ENCODE data around the gene TRIM63. TPM values are rescaled to one million over a fixed set of nuclear protein-coding genes. Genes with fewer than 3 reads are reported as not detected.

TRIM63 gene
- total and polyA plus RNA-seq, 2 of the 13 experiments (the other 11 are each of a cell fraction or from before 2014, with no cell fraction given), result not detected

DNA sequence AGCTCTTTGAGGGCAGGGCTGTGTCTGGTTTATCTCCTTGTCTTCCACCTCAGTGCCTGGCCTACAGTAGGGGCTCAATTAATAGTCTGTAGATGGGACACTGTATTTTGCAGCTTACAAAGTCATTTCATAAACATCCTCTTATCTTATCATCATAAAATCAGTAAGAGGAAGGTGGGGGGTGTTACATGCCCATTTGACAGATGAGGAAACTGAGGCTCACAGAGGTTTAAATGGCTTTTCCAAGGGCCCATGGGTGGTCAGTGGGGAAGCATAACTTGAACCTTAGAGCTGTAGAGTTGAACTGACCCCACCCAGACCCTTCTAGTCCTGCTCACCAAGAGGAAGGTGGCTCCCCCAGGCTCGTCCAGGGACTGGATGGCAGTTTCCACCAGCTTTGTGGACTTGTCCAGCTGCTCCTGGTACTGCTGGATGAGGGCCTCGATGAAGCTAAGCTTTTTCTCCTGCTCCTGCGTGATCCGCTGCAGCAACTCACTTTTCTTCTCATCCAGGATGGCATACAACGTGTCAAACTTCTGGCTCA, 9.3 kb downstream of the TRIM63 start:
- DNase-seq (ENCODE audit: low spot score) (no peak), FAIRE-seq (no peak), ATAC-seq (no peak)
- H3K79me2 ChIP-seq (ENCODE audit: insufficient read depth, low read length), result no peaks in the 10 kb centered on the region
- H3K4me2 ChIP-seq (ENCODE audit: low read depth, low read length), result no peak overlapping the region
- no peaks in the 10 kb centered on the region for H3K36me3 ChIP-seq (replicated peaks in 1 of 2; ENCODE audit: control insufficient read depth in 1 of 2, insufficient read depth in 2 of 2, low read length in 2 of 2)
- CTCF ChIA-PET (ENCODE audit: low intra/inter-chr PET ratio, low total read pairs), result no interaction called here
- no peaks in the 10 kb centered on the region for H4K20me1 ChIP-seq (ENCODE audit: insufficient read depth, low read length)
- TF ChIP-seq ZNF629 (CRISPR knock-in tag; conservative IDR thresholded peaks at IDR 0.05) (peak; percentile 24; the same call in 1 of the 2 replicates), RARA (CRISPR knock-in tag; IDR thresholded peaks at IDR 0.05) (no peak)
- TF ChIP-seq, protein P1, sequence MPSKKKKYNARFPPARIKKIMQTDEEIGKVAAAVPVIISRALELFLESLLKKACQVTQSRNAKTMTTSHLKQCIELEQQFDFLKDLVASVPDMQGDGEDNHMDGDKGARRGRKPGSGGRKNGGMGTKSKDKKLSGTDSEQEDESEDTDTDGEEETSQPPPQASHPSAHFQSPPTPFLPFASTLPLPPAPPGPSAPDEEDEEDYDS (CRISPR knock-in tag; IDR thresholded peaks at IDR 0.05), result no peak
- no peak overlapping the region for H3K9ac ChIP-seq (ENCODE audit: insufficient read depth, low read depth, low read length)
- in situ Hi-C loops (cut with HindIII; ENCODE audit: extremely low pct_ligation_motif_present, low pct_unique_long_range_greater_than_20kb) (no loop called here), intact Hi-C loops (cut with micrococcal nuclease; ENCODE audit: unreplicated experiment) (no loop called here)
- H2AFZ ChIP-seq (ENCODE audit: low read length), result no peak overlapping the region
- no peak overlapping the region for H3K27ac ChIP-seq (ENCODE audit: extremely low read length, insufficient read depth, low read length)
- 58% methylated on average over 3 of the region's 5 CpGs for WGBS (ENCODE audit: low lambda C conversion rate)
- no peak overlapping the region for H3K4me3 ChIP-seq (replicated peaks in 1 of 3; ENCODE audit: insufficient read depth in 1 of 3, low read depth in 2 of 3, low read length in 3 of 3)
- BruUV-seq (replicated peaks), result no TSS peak
- no peaks in the 10 kb centered on the region for H3K9me3 ChIP-seq (ENCODE audit: low read length)
- H3K27me3 ChIP-seq (ENCODE audit: control insufficient read depth in 1 of 2, insufficient read depth in 2 of 2, low read length in 2 of 2), result peaks cover 3 to 49% of the 10 kb centered on the region in 2 experiments; a peak in 4 of 5 replicates
- POLR2A ChIA-PET, result no interaction called here
- no peaks in the 10 kb centered on the region for H3K4me1 ChIP-seq (ENCODE audit: insufficient read depth, low read length)

DNA sequence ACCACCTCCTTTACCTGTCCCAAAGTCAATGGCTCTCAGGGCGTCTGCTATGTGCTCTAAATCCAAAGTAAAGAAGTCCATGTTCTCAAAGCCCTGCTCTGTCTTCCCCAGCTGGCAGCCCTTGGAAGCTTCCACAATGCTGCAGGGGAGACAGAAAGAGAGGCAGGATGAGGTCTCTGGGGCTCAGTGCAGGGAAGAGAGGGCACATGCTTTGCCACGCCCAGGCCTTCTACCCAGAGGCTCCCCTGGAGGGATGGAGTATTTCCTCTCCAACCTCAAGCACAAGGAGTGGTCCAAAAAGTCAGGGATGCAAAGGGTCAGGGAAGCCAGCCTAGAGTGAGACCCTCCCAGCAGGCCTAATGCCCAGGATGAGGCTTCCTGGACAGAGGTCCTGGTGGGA, 10.2 kb downstream of the TRIM63 start:
- POLR2A ChIA-PET, result no interaction called here

More for the DNA sequence above, 10.2 kb downstream of the TRIM63 start:
- no TSS peak for BruUV-seq (replicated peaks)
- Histone ChIP-seq H3K27ac (ENCODE audit: extremely low read length, insufficient read depth, low read length) (no peak overlapping the region), H2AFZ (ENCODE audit: low read length) (no peak overlapping the region), H3K36me3 (replicated peaks in 1 of 2; ENCODE audit: control insufficient read depth in 1 of 2, insufficient read depth in 2 of 2, low read length in 2 of 2) (no peaks in the 10 kb centered on the region), H3K27me3 (ENCODE audit: control insufficient read depth in 1 of 2, insufficient read depth in 2 of 2, low read length in 2 of 2) (peaks cover 3 to 48% of the 10 kb centered on the region in 2 experiments; a peak in 4 of 5 replicates), H3K9ac (ENCODE audit: insufficient read depth, low read depth, low read length) (no peak overlapping the region), H3K4me1 (ENCODE audit: insufficient read depth, low read length) (no peaks in the 10 kb centered on the region), H3K4me3 (replicated peaks in 1 of 3; ENCODE audit: insufficient read depth in 1 of 3, low read depth in 2 of 3, low read length in 3 of 3) (no peak overlapping the region), H3K79me2 (ENCODE audit: insufficient read depth, low read length) (no peaks in the 10 kb centered on the region), H4K20me1 (ENCODE audit: insufficient read depth, low read length) (no peaks in the 10 kb centered on the region), H3K4me2 (ENCODE audit: low read depth, low read length) (no peak overlapping the region), H3K9me3 (ENCODE audit: low read length) (no peaks in the 10 kb centered on the region)
- intact Hi-C loops (cut with micrococcal nuclease; ENCODE audit: unreplicated experiment) (no loop called here), in situ Hi-C loops (cut with HindIII; ENCODE audit: extremely low pct_ligation_motif_present, low pct_unique_long_range_greater_than_20kb) (no loop called here)
- TF ChIP-seq MIXL1 (CRISPR knock-in tag; IDR thresholded peaks at IDR 0.05), result no peak
- no peak for TF ChIP-seq KAT2B (IDR thresholded peaks at IDR 0.05; ENCODE audit: borderline replicate concordance, low read depth, low read length)
- no peak for TF ChIP-seq ZBTB25 (CRISPR knock-in tag; IDR thresholded peaks at IDR 0.05)
- no peak for TF ChIP-seq SSRP1 (CRISPR knock-in tag; IDR thresholded peaks at IDR 0.05)
- ATAC-seq, result no peak
- no peak for DNase-seq (ENCODE audit: low spot score)
- no peak for FAIRE-seq
- CTCF ChIA-PET (ENCODE audit: low intra/inter-chr PET ratio, low total read pairs), result no interaction called here
- WGBS (ENCODE audit: low lambda C conversion rate), result 15% methylated on average over 2 of the region's 2 CpGs
